Activated T-helper 1 cell treated with anti-CD3 and anti-CD28 coated beads, Interleukin-2, amount 50 U/mL, for 16 hours (primary cell): Measurements from ENCODE around the gene IL4.

Experiments
- DNase-seq, 2 donors: peaks; one replicate each; pipeline ENCODE4 v3.0.0-alpha.2; 2020; ENCODE audit warnings: low read depth in 1 of 2, low spot score in 1 of 2

The IL4 gene

GRCh38 chr5:132658381-132659302 is 15.1 kb upstream of the IL4 start:
- DNase-seq = no peak

GRCh38 chr5:132659598-132660493 is 13.9 kb upstream of the IL4 start:
- no peak for DNase-seq

GRCh38 chr5:132661231-132662003 is 12.4 kb upstream of the IL4 start:
- no peak for DNase-seq

- no peak for DNase-seq
These were observed 11.8 kb upstream of the IL4 start for GRCh38 chr5:132662004-132662401.

GRCh38 chr5:132662925-132663770 is 10.6 kb upstream of the IL4 start:
- DNase-seq = no peak

GRCh38 chr5:132663771-132664695 is 9.8 kb upstream of the IL4 start:
- no peak for DNase-seq

GRCh38 chr5:132664696-132665209 is 9.0 kb upstream of the IL4 start:
- no peak for DNase-seq

GRCh38 chr5:132665574-132666080 is 8.2 kb upstream of the IL4 start:
- no peak for DNase-seq

- DNase-seq = no peak
These were observed 7.3 kb upstream of the IL4 start for GRCh38 chr5:132666310-132667123.

- DNase-seq = no peak
These were observed 6.5 kb upstream of the IL4 start for GRCh38 chr5:132667309-132667708.

GRCh38 chr5:132667761-132668705 is 5.8 kb upstream of the IL4 start:
- no peak for DNase-seq

GRCh38 chr5:132668706-132669454 is 4.9 kb upstream of the IL4 start:
- no peak for DNase-seq

GRCh38 chr5:132669455-132669820 is 4.4 kb upstream of the IL4 start:
- no peak for DNase-seq

- no peak for DNase-seq
These were observed 3.6 kb upstream of the IL4 start for GRCh38 chr5:132669966-132670882.

GRCh38 chr5:132671000-132671399 is 2.8 kb upstream of the IL4 start:
- no peak for DNase-seq
